ENCODE results near the gene FIGNL2.

DNA sequence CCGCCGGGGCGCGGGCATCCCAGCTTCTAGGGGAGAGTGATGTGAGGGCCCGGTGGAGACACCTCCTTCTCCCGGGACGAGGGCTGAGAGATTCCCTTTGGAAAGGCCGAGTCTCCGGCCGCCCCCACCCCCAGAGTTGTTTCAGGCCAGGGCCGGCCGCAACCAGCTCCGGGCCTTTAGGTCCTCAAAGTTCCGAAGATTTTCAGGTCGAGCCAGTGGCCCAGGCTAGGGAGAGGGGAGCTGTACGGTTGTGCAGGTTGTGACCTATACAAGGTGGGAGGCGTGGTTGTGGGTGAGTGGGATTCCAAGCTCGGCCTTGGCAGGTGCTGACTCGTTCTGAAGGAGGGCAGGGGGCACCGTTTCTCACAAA lies 21.0 kb upstream of the FIGNL2 start:
- TF ChIP-seq POLR2A (IDR thresholded peaks at IDR 0.05) (no peak), EP300 (IDR thresholded peaks at IDR 0.05; ENCODE audit: low read depth) (no peak), CTCF (IDR thresholded peaks at IDR 0.05) (no peak), POLR2AphosphoS5 (IDR thresholded peaks at IDR 0.05) (no peak)
